HG02870 (cell line): Measurements from ENCODE around the gene PBX1.

ENCODE experiments used
- ATAC-seq: cut with Tn5 transposase; IDR thresholded peaks from one replicate; pipeline ENCODE4 v1.9.1; 2021; ENCODE audit warnings: mild to moderate bottlenecking, moderate library complexity; ENCODE audit not compliant: unreplicated experiment

Gene PBX1

GRCh38 chr1:164660775-164661174, 101.8 kb downstream of the PBX1 start:
- no peak for ATAC-seq

- ATAC-seq: no peak
Observed at GRCh38 chr1:164662462-164662861, 103.5 kb downstream of the PBX1 start.

- ATAC-seq: no peak
Observed at GRCh38 chr1:164662955-164663354, 104.0 kb downstream of the PBX1 start.

- peak; percentile 40 for ATAC-seq
Observed at GRCh38 chr1:164664127-164664526, 105.1 kb downstream of the PBX1 start.

GRCh38 chr1:164667001-164667400, 108.0 kb downstream of the PBX1 start:
- ATAC-seq: no peak

GRCh38 chr1:164667600-164667999, 108.6 kb downstream of the PBX1 start:
- no peak for ATAC-seq

- no peak for ATAC-seq
Observed at GRCh38 chr1:164668491-164669400, 109.8 kb downstream of the PBX1 start.

GRCh38 chr1:164670026-164670425, 111.0 kb downstream of the PBX1 start:
- ATAC-seq: no peak

- ATAC-seq: no peak
Observed at GRCh38 chr1:164670786-164671185, 111.8 kb downstream of the PBX1 start.

GRCh38 chr1:164671323-164671965, 112.5 kb downstream of the PBX1 start:
- no peak for ATAC-seq

GRCh38 chr1:164671966-164672571, 113.1 kb downstream of the PBX1 start:
- ATAC-seq: no peak

- no peak for ATAC-seq
Observed at GRCh38 chr1:164672588-164672987, 113.6 kb downstream of the PBX1 start.

- no peak for ATAC-seq
Observed at GRCh38 chr1:164673584-164674214, 114.7 kb downstream of the PBX1 start.

GRCh38 chr1:164675342-164675904, 116.4 kb downstream of the PBX1 start:
- no peak for ATAC-seq

GRCh38 chr1:164678136-164678700, 119.2 kb downstream of the PBX1 start:
- no peak for ATAC-seq

GRCh38 chr1:164682570-164682969, 123.6 kb downstream of the PBX1 start:
- ATAC-seq: no peak

GRCh38 chr1:164683235-164683634, 124.3 kb downstream of the PBX1 start:
- no peak for ATAC-seq

GRCh38 chr1:164685266-164686035, 126.5 kb downstream of the PBX1 start:
- no peak for ATAC-seq

GRCh38 chr1:164687777-164688176, 128.8 kb downstream of the PBX1 start:
- no peak for ATAC-seq

- ATAC-seq: no peak
Observed at GRCh38 chr1:164688791-164689190, 129.8 kb downstream of the PBX1 start.
